Measurements from ENCODE around the gene GREM1. TPM values are rescaled to one million over a fixed set of nuclear protein-coding genes. Genes with fewer than 3 reads are reported as not detected.

The GREM1 gene
- total and polyA plus RNA-seq, 12 donors, result 0.03 to 0.37 (median 0.19) TPM; not detected in 3

DNA sequence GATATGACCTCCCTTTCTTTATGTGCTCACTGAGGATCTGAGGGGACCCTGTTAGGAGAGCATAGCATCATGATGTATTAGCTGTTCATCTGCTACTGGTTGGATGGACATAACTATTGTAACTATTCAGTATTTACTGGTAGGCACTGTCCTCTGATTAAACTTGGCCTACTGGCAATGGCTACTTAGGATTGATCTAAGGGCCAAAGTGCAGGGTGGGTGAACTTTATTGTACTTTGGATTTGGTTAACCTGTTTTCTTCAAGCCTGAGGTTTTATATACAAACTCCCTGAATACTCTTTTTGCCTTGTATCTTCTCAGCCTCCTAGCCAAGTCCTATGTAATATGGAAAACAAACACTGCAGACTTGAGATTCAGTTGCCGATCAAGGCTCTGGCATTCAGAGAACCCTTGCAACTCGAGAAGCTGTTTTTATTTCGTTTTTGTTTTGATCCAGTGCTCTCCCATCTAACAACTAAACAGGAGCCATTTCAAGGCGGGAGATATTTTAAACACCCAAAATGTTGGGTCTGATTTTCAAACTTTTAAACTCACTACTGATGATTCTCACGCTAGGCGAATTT lies 14.9 kb downstream of the GREM1 start:
- WGBS, 2 donors, result 75 to 79% methylated on average over 6 of the region's 6 CpGs
- Histone ChIP-seq H3K4me3 (no peak overlapping the region), H3K27ac (no peak overlapping the region), H3K4me1 (no peaks in the 10 kb centered on the region), H3K36me3 (no peaks in the 10 kb centered on the region), H3K27me3 (peaks cover 0 to 33% (median 12%) of the 10 kb centered on the region in 7 donors), H3K9me3 (peaks cover 0 to 10% (median 0%) of the 10 kb centered on the region in 11 donors)
- no peak for DNase-seq
- TF ChIP-seq CTCF (IDR thresholded peaks at IDR 0.05), result no peak
- intact Hi-C loops (cut with DNase I), result no loop called here
- no peak for ATAC-seq

- 46 to 66% methylated on average over 3 of the region's 3 CpGs for WGBS, 2 donors
These were observed 15.5 kb downstream of the GREM1 start for GRCh38 chr15:32733281-32733680.

GRCh38 chr15:32735989-32736700 lies 18.3 kb downstream of the GREM1 start:
- no peaks in the 10 kb centered on the region for H3K36me3 ChIP-seq
- H3K4me3 ChIP-seq, result no peak overlapping the region
- no peak overlapping the region for H3K27ac ChIP-seq
- H3K9me3 ChIP-seq, result peaks cover 0 to 17% (median 0%) of the 10 kb centered on the region in 11 donors
- 80% methylated on average over 2 of the region's 2 CpGs for WGBS, 2 donors
- TF ChIP-seq CTCF (IDR thresholded peaks at IDR 0.05), result no peak
- ATAC-seq (no peak), DNase-seq (no peak)
- H3K27me3 ChIP-seq, result peaks cover 0 to 28% (median 10%) of the 10 kb centered on the region in 7 donors
- H3K4me1 ChIP-seq, result no peaks in the 10 kb centered on the region
- intact Hi-C loops (cut with DNase I), result no loop called here

More at GRCh38 chr15:32733281-32733680, 15.5 kb downstream of the GREM1 start:
- DNase-seq (no peak), ATAC-seq (no peak)
- TF ChIP-seq CTCF (IDR thresholded peaks at IDR 0.05), result no peak
- intact Hi-C loops (cut with DNase I), result no loop called here
- H3K4me1 ChIP-seq, result no peaks in the 10 kb centered on the region
- H3K27ac ChIP-seq, result no peak overlapping the region
- no peaks in the 10 kb centered on the region for H3K36me3 ChIP-seq
- H3K4me3 ChIP-seq, result no peak overlapping the region
- peaks cover 0 to 5% (median 0%) of the 10 kb centered on the region in 11 donors for H3K9me3 ChIP-seq
- peaks cover 0 to 33% (median 12%) of the 10 kb centered on the region in 7 donors for H3K27me3 ChIP-seq

GRCh38 chr15:32736701-32737061 lies 18.9 kb downstream of the GREM1 start:
- ATAC-seq, result no peak
- 72 to 82% methylated on average over 2 of the region's 2 CpGs for WGBS, 2 donors
- no peak for DNase-seq
- H3K27me3 ChIP-seq, result peaks cover 0 to 23% (median 5%) of the 10 kb centered on the region in 7 donors
- no peaks in the 10 kb centered on the region for H3K36me3 ChIP-seq
- no peaks in the 10 kb centered on the region for H3K4me1 ChIP-seq
- H3K27ac ChIP-seq, result no peak overlapping the region
- intact Hi-C loops (cut with DNase I), result no loop called here
- no peak for TF ChIP-seq CTCF (IDR thresholded peaks at IDR 0.05)
- H3K9me3 ChIP-seq, result peaks cover 0 to 21% (median 0%) of the 10 kb centered on the region in 11 donors
- no peak overlapping the region for H3K4me3 ChIP-seq
